IMR-90 (cell line): ENCODE data around the gene PRPF6. TPM values are rescaled to one million over a fixed set of nuclear protein-coding genes. Genes with fewer than 3 reads are reported as not detected.

Source experiments
- ATAC-seq: fragments of 200-7000 bp; cut with Tn5 transposase; 2 replicates; pipeline ENCODE4 v1.9.1; 2020; ENCODE audit warnings: low read depth, mild to moderate bottlenecking, moderate library complexity
- BruUV-seq: library from RNA; stranded (reverse); fragments of 400-500 nt; replicated peaks from 2 replicates; lab custom pipeline; 2021; lab: Mats Ljungman, UMichigan
- CTCF ChIA-PET: fragments of 300-600 bp; formaldehyde crosslinking; extraction: SDS; loops from one replicate; lab custom pipeline; 2021; ENCODE audit warnings: antibody characterized with exemption; lab: Yijun Ruan, JAX
- POLR2A ChIA-PET: fragments of 300-600 bp; sonication (Branson Sonifier 250); formaldehyde crosslinking; loops from one replicate; lab custom pipeline; 2022; ENCODE audit warnings: antibody characterized with exemption; ENCODE audit not compliant: unreplicated experiment; lab: Charles Lee
- DNase-seq: peaks from one replicate; pipeline ENCODE4 v3.0.0; 2013
- H2AFZ ChIP-seq: replicated peaks from 2 replicates; pipeline ENCODE3; 2013; ENCODE audit warnings: low read length, mild to moderate bottlenecking; ENCODE audit not compliant: poor library complexity
- H2AK5ac ChIP-seq: 2 replicates; pipeline ENCODE4 v1.6.1; 2013; ENCODE audit warnings: low read depth, low read length, inconsistent platforms
- H2AK9ac ChIP-seq: replicated peaks from 2 replicates; pipeline ENCODE3; 2013; ENCODE audit warnings: mild to moderate bottlenecking, low read depth, low read length, moderate library complexity; ENCODE audit not compliant: poor library complexity
- H2BK120ac ChIP-seq: 2 replicates; pipeline ENCODE4 v1.6.1; 2013; ENCODE audit warnings: low read depth, low read length, inconsistent platforms
- H2BK15ac ChIP-seq: 3 replicates; pipeline ENCODE4 v1.6.1; 2013; ENCODE audit warnings: low read depth, low read length, inconsistent platforms
- H2BK20ac ChIP-seq: 2 replicates; pipeline ENCODE4 v1.6.1; 2013; ENCODE audit warnings: low read depth, mild to moderate bottlenecking, inconsistent platforms, low read length, moderate library complexity
- H2BK5ac ChIP-seq: 2 replicates; pipeline ENCODE4 v1.6.1; 2013; ENCODE audit warnings: mild to moderate bottlenecking, low read depth, low read length, inconsistent platforms; ENCODE audit not compliant: poor library complexity, severe bottlenecking
- H3K14ac ChIP-seq: replicated peaks from 2 replicates; pipeline ENCODE4 v1.6.1; 2013; ENCODE audit warnings: low read depth, low read length, inconsistent platforms
- H3K18ac ChIP-seq: 2 replicates; pipeline ENCODE4 v1.6.1; 2013; ENCODE audit warnings: low read depth, low read length, control low read depth
- H3K23ac ChIP-seq: 2 replicates; pipeline ENCODE4 v1.6.1; 2013; ENCODE audit warnings: low read depth, low read length, inconsistent platforms
- H3K27ac ChIP-seq: 2 replicates; pipeline ENCODE4 v1.5.1; 2013; ENCODE audit warnings: mild to moderate bottlenecking, control low read depth, low read length; ENCODE audit not compliant: insufficient read depth
- H3K27me3 ChIP-seq: 2 replicates; pipeline ENCODE4 v1.6.1; 2013; ENCODE audit warnings: low read length; ENCODE audit not compliant: control insufficient read depth, insufficient read depth
- H3K36me3 ChIP-seq: 2 replicates; pipeline ENCODE4 v1.6.1; 2013; ENCODE audit warnings: low read length, mixed read lengths; ENCODE audit not compliant: control insufficient read depth, insufficient read depth
- H3K4ac ChIP-seq: 2 replicates; pipeline ENCODE4 v1.6.1; 2013; ENCODE audit warnings: low read depth, low read length, inconsistent platforms
- H3K4me1 ChIP-seq: 2 replicates; pipeline ENCODE4 v1.6.1; 2013; ENCODE audit warnings: low read length, mixed read lengths; ENCODE audit not compliant: control insufficient read depth, insufficient read depth
- H3K4me2 ChIP-seq: 2 replicates; pipeline ENCODE4 v1.6.1; 2013; ENCODE audit warnings: low read depth, mild to moderate bottlenecking, control low read depth, low read length, moderate library complexity
- H3K4me3 ChIP-seq: 2 replicates; pipeline ENCODE4 v1.5.1; 2013; ENCODE audit warnings: low read depth, mild to moderate bottlenecking, control low read depth, low read length, moderate library complexity; ENCODE audit not compliant: insufficient read depth
- H3K56ac ChIP-seq: 2 replicates; pipeline ENCODE4 v1.6.1; 2013; ENCODE audit warnings: low read length, inconsistent platforms; ENCODE audit not compliant: insufficient read depth; ENCODE audit errors: extremely low read depth
- H3K79me1 ChIP-seq, 2 experiments: 2 replicates each; pipeline ENCODE4 v1.6.1; 2013; ENCODE audit warnings: low read length in 2 of 2, inconsistent platforms in 1 of 2, low read depth in 1 of 2
- H3K9ac ChIP-seq: 2 replicates; pipeline ENCODE4 v1.6.1; 2013; ENCODE audit warnings: low read depth, low read length, control low read depth
- H3K9me1 ChIP-seq: 2 replicates; pipeline ENCODE4 v1.6.1; 2013; ENCODE audit warnings: low read length, inconsistent platforms; ENCODE audit not compliant: insufficient read depth
- H3K9me3 ChIP-seq: 2 replicates; pipeline ENCODE4 v1.6.1; 2013; ENCODE audit warnings: low read length; ENCODE audit not compliant: control insufficient read depth, insufficient read depth
- H4K20me1 ChIP-seq: 2 replicates; pipeline ENCODE4 v1.6.1; 2013; ENCODE audit warnings: low read length, inconsistent platforms; ENCODE audit not compliant: insufficient read depth
- H4K5ac ChIP-seq: 2 replicates; pipeline ENCODE4 v1.6.1; 2013; ENCODE audit warnings: mild to moderate bottlenecking, low read depth, low read length, control low read depth
- H4K8ac ChIP-seq, 2 experiments: 2 replicates each; pipeline ENCODE4 v1.6.1; 2013; ENCODE audit warnings: low read depth in 2 of 2, low read length in 2 of 2, control low read depth in 1 of 2, inconsistent platforms in 1 of 2
- H4K91ac ChIP-seq: 2 replicates; pipeline ENCODE4 v1.6.1; 2013; ENCODE audit warnings: low read depth, low read length, inconsistent platforms; ENCODE audit not compliant: insufficient read depth
- CHD1 ChIP-seq: IDR thresholded peaks from 2 replicates; pipeline ENCODE4 v1.6.1; 2012; ENCODE audit warnings: low read depth, low read length, improper control_type of control experiment
- MAFK ChIP-seq: IDR thresholded peaks from 2 replicates; pipeline ENCODE4 v1.6.1; 2012; ENCODE audit warnings: low read depth, low read length, improper control_type of control experiment
- MAZ ChIP-seq: IDR thresholded peaks from 2 replicates; pipeline ENCODE4 v1.6.1; 2012; ENCODE audit warnings: low read depth, mild to moderate bottlenecking, low read length, improper control_type of control experiment, moderate library complexity, borderline replicate concordance
- POLR2A ChIP-seq: IDR thresholded peaks from 2 replicates; pipeline ENCODE4 v1.6.1; 2012; ENCODE audit warnings: mild to moderate bottlenecking, low read depth, low read length
- RAD21 ChIP-seq: IDR thresholded peaks from 2 replicates; pipeline ENCODE4 v1.6.1; 2012; ENCODE audit warnings: low read length, improper control_type of control experiment
- RCOR1 ChIP-seq: IDR thresholded peaks from 2 replicates; pipeline ENCODE4 v1.6.1; 2012; ENCODE audit warnings: mild to moderate bottlenecking, low read length, improper control_type of control experiment; ENCODE audit not compliant: insufficient replicate concordance
- WGBS, 2 experiments: methylation state at CpG; one replicate each; pipeline versions ENCODE4 v1.1.5 to v1.1.7; 2013; ENCODE audit warnings: missing lambda C conversion rate in 2 of 2; ENCODE audit not compliant: insufficient read length in 1 of 2; ENCODE audit errors: extremely low coverage in 2 of 2; 5-methylcytosine and 5-hydroxymethylcytosine counted together
- dilution Hi-C: fragments of 300-500 bp; cut with HindIII; formaldehyde crosslinking; loops from one replicate; pipeline ENCODE4 v1.14.3; 2018; ENCODE audit warnings: low sequenced_read_pairs; ENCODE audit not compliant: unreplicated experiment
- in situ Hi-C: fragments of 300-500 bp; cut with MboI; formaldehyde crosslinking; loops from 3 replicates; pipeline ENCODE4 v1.14.3; 2019; ENCODE audit warnings: low sequenced_read_pairs, inconsistent platforms, mixed read lengths
- intact Hi-C: fragments of 100-400 bp; cut with micrococcal nuclease; formaldehyde crosslinking; loops from 2 replicates; pipeline ENCODE4 v1.10.0; 2022
- polyA plus RNA-seq, 3 experiments: library from polyadenylated mRNA; depleted of rRNA; stranded (reverse); fragments of >200 nt; gene quantifications; 2 replicates each; pipeline ENCODE4 v1.2.3, GENCODE V29; 2012; ENCODE audit warnings: low replicate concordance in 1 of 3
- total RNA-seq: library from RNA; depleted of rRNA; stranded (reverse); fragments of >200 nt; gene quantifications from 2 replicates; pipeline ENCODE4 v1.2.3, GENCODE V29; 2012
- TF ChIP-seq, protein P1 (sequence below): fragments of 150-350 bp; IDR thresholded peaks from 2 replicates; pipeline ENCODE4 v1.6.1; 2016; ENCODE audit warnings: low read depth, mild to moderate bottlenecking, low read length, moderate library complexity, borderline replicate concordance
- TF ChIP-seq, protein P2 (sequence below): conservative IDR thresholded peaks from 2 replicates; pipeline ENCODE4 v1.5.1; 2012; ENCODE audit warnings: mild to moderate bottlenecking, low read depth, low read length, improper control_type of control experiment

The PRPF6 gene
- total and polyA plus RNA-seq, 2 of the 4 experiments (the other 2 are of a cell fraction) = 43.5 to 71.3 TPM

DNA sequence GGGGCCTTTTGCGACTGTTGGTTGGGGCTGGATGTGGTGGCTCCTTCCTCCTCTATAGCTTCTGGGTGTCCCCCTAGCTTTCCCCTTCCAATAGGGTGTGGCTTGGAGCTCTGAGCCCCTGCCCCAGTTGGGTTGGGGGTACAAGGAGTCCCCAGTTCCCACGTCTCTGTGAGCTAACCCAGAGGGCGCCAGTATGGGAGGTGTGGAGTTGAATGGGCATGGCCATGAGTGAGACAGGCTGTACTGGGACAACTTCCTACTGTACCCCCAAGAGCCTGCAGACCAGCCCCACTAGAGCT lies 56.2 kb downstream of the PRPF6 start:
- Histone ChIP-seq H4K5ac (no peak overlapping the region), H4K20me1 (peaks cover 5% of the 10 kb centered on the region; the same call in 1 of the 2 replicates), H4K91ac (no peak overlapping the region), H3K56ac (no peak overlapping the region), H2BK15ac (no peak overlapping the region), H3K4me2 (no peak overlapping the region), H2BK5ac (no peak overlapping the region), H3K14ac (no peak overlapping the region), H3K27ac (no peak overlapping the region), H3K4ac (no peak overlapping the region), H3K9me1 (no peaks in the 10 kb centered on the region), H2AFZ (no peak overlapping the region), H2BK20ac (no peak overlapping the region), H3K23ac (no peak overlapping the region), H3K79me1 (no peaks in the 10 kb centered on the region), H3K36me3 (peaks cover 16% of the 10 kb centered on the region), H3K18ac (no peak overlapping the region), H3K4me1 (peaks cover 4% of the 10 kb centered on the region; the same call in 1 of the 2 replicates), H3K9ac (no peak overlapping the region), H2AK5ac (no peak overlapping the region), H2AK9ac (no peak overlapping the region), H3K9me3 (no peaks in the 10 kb centered on the region), H3K4me3 (no peak overlapping the region), H4K8ac (no peak overlapping the region), H2BK120ac (no peak overlapping the region), H3K27me3 (peaks cover 41% of the 10 kb centered on the region)
- no TSS peak for BruUV-seq
- dilution Hi-C loops (no loop called here), intact Hi-C loops (no loop called here), in situ Hi-C loops (no loop called here)
- DNase-seq = no peak
- no peak for ATAC-seq
- TF ChIP-seq RAD21 = no peak
- TF ChIP-seq MAZ = no peak
- no peak for TF ChIP-seq RCOR1
- TF ChIP-seq, protein P1, sequence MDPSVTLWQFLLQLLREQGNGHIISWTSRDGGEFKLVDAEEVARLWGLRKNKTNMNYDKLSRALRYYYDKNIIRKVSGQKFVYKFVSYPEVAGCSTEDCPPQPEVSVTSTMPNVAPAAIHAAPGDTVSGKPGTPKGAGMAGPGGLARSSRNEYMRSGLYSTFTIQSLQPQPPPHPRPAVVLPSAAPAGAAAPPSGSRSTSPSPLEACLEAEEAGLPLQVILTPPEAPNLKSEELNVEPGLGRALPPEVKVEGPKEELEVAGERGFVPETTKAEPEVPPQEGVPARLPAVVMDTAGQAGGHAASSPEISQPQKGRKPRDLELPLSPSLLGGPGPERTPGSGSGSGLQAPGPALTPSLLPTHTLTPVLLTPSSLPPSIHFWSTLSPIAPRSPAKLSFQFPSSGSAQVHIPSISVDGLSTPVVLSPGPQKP = no peak
- TF ChIP-seq, protein P2, sequence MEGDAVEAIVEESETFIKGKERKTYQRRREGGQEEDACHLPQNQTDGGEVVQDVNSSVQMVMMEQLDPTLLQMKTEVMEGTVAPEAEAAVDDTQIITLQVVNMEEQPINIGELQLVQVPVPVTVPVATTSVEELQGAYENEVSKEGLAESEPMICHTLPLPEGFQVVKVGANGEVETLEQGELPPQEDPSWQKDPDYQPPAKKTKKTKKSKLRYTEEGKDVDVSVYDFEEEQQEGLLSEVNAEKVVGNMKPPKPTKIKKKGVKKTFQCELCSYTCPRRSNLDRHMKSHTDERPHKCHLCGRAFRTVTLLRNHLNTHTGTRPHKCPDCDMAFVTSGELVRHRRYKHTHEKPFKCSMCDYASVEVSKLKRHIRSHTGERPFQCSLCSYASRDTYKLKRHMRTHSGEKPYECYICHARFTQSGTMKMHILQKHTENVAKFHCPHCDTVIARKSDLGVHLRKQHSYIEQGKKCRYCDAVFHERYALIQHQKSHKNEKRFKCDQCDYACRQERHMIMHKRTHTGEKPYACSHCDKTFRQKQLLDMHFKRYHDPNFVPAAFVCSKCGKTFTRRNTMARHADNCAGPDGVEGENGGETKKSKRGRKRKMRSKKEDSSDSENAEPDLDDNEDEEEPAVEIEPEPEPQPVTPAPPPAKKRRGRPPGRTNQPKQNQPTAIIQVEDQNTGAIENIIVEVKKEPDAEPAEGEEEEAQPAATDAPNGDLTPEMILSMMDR = no peak
- TF ChIP-seq POLR2A = no peak
- no peak for TF ChIP-seq MAFK
- no peak for TF ChIP-seq CHD1
- POLR2A ChIA-PET = no interaction called here
- CTCF ChIA-PET = no interaction called here
- no CpG with 5 or more reads among the region's 3 CpGs for WGBS, 2 experiments
